IMR-90 (cell line): ENCODE measurements around the gene HEPHL1.

Source experiments
- CHD1 ChIP-seq: IDR thresholded peaks from 2 replicates; pipeline ENCODE4 v1.6.1; 2012; ENCODE audit warnings: low read depth, low read length, improper control_type of control experiment
- CTCF ChIP-seq: conservative IDR thresholded peaks from 2 replicates; pipeline ENCODE4 v1.5.1; 2012; ENCODE audit warnings: mild to moderate bottlenecking, low read depth, low read length, improper control_type of control experiment
- MAFK ChIP-seq: IDR thresholded peaks from 2 replicates; pipeline ENCODE4 v1.6.1; 2012; ENCODE audit warnings: low read depth, low read length, improper control_type of control experiment
- RAD21 ChIP-seq: IDR thresholded peaks from 2 replicates; pipeline ENCODE4 v1.6.1; 2012; ENCODE audit warnings: low read length, improper control_type of control experiment
- RFX5 ChIP-seq: IDR thresholded peaks from 2 replicates; pipeline ENCODE4 v1.8.0; 2012; ENCODE audit warnings: low read depth, mild to moderate bottlenecking, low read length, moderate library complexity
- SMC3 ChIP-seq: fragments of 150-350 bp; IDR thresholded peaks from 2 replicates; pipeline ENCODE4 v1.6.1; 2016; ENCODE audit warnings: low read depth, mild to moderate bottlenecking, antibody characterized with exemption, low read length, moderate library complexity

DNA sequence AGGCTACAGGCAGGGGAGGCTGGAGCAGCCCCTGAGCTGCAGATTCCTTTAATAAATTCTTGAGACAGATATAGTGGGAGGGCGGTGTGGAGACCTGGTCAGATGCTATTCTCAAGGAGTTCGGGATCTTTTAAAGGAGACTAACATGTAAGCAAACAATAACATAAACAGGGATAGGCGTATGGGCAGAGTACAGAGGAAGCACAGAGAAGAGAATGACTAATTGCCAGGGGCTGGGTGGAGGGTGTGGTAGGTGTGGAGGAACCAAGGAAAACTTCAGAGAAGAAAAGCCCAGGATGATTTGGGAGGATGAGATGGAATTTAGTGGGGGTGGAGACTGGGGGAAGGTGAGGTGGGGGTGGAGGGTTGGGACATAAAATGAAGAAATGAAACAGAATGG, 9.7 kb upstream of the HEPHL1 start:
- TF ChIP-seq RFX5: no peak
- no peak for TF ChIP-seq MAFK
- no peak for TF ChIP-seq CTCF
- TF ChIP-seq RAD21: no peak
- TF ChIP-seq CHD1: no peak
- TF ChIP-seq SMC3: no peak
